COLO668 (cell line): ENCODE measurements around the gene PLXND1.
A peak's percentile ranks its signal among the peaks of the same experiment; 100 is the strongest.

Experiments used
- DNase-seq: peaks from one replicate; lab custom pipeline; 2025; ENCODE audit not compliant: unreplicated experiment; lab: John Stamatoyannopoulos, UW

The PLXND1 gene

DNA sequence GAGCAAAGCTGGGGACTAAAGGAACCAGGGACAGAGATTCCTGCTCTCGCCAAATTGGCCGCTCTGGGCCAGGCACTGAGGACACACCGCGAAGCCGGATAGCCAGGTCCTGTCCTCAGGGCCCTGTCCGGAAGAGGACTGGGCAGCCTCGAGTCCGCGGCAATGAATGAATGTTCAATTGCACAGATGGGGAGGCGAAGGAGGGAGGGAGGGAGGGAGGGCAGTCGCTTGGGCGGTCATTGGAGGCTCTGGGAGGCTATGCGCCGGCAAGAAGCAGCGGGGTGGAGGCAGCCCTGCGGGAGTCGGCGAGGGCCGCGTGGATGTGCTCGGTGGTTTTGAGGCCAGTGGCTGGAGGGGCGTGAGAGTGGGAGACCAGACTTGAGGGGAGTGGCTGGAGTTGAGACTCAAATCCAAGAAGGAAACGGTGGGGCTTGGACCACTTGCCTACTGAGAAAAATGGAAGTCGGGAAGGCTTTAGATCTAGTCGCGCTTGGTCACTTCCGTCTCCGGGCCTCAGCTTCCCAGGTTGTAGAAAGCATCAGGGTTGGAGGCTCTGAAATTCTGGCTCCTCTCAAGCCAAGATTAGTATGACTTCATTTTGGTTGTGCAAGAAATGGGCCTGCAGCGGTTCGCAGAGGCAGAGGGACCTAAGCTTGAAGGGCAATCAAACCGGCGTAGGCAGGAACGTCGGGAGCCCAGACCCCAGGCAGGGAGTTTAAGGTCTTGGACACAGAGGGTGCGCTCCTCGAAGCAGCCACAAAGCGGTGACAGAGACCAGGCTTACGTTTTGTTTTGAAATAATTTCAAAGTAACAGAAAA lies 21.1 kb upstream of the PLXND1 start:
- peak; percentile 62 for DNase-seq

DNA sequence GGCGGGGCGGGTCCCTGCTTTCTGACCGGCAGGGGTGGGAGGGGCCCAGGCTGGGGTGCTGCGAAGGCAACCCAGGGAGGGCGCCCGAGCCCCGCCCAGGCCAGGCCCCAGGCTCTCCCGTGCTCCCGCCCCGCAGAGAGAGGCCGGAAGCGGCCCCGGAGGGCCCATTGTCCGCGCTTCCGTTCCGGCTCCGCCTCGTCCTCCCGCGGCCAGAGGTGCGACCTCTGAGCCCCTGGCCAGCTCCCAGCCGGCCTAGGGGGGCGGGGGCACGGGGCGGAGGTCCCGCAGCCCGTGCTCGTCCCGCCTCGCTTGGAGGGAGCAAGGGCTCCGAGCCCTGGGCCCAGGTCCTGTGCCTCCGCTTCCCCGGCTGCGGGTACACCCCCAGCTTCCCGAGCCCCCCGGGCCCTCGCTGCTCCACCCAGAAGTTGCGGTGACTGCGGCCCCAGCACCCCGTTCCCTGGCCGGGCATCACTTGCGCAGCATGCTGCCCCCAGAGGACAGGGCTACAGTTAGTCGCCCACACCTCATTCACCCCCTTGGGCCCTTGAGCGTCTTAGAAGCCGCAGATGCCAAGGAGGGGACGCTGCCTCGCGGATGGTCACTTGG lies 20.4 kb upstream of the PLXND1 start:
- peak; percentile 92 for DNase-seq

- DNase-seq, result no peak
These were observed 18.8 kb upstream of the PLXND1 start for GRCh38 chr3:129625072-129625874.

GRCh38 chr3:129624347-129625071 lies 18.0 kb upstream of the PLXND1 start:
- no peak for DNase-seq

GRCh38 chr3:129623447-129624118 lies 17.1 kb upstream of the PLXND1 start:
- DNase-seq, result peak; percentile 25

DNA sequence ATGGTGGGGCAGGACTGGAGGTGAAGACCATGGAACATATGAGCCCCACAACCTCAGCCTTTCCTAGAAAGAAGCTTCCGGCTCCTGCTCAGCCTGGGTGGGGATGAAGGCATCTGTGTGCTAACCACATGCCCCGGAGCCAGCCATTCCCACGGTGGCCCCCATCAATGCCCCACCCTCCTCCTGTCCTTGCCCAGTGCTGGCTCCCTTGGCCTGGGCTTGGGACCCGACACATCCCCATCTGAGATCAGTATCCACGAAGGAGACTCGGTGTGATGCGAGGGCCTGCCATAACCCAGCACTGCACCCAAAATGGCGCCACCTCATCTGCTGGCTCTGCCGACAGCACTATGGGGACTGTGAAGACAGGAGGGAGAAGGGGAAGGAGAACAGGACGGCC lies 16.5 kb upstream of the PLXND1 start:
- no peak for DNase-seq

DNA sequence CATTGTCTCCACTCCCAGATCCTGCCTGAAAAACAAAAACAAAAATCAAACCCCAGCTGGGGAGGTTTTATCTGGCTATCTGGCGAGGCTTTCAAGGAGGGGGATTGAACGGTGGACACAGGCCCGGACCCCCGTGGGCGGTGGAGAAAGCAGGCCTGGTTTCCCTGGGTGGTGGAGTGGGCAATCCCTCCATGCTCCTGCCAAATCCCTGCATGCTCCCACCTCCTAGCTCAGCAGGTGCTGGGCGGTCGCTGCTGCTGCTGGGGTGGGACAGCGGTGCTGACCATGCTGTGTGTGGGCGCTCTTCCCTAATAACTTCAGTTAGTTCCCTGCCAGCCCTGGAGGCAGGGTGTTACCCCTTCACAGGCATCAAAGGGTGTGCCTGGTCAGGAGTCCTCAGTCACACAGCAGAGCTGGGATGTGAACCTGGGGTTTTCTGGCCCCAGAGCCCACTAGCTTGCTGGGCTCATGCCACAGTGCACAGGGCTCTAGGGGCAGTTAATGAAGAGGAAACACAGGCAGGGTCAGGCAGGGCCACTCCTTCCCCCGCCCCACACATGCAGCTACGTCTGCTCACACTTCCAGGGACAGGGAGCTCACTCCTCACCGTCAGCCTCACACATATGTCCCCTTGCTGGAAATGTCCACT lies 15.9 kb upstream of the PLXND1 start:
- DNase-seq, result no peak

GRCh38 chr3:129621626-129622225 lies 15.2 kb upstream of the PLXND1 start:
- no peak for DNase-seq

DNA sequence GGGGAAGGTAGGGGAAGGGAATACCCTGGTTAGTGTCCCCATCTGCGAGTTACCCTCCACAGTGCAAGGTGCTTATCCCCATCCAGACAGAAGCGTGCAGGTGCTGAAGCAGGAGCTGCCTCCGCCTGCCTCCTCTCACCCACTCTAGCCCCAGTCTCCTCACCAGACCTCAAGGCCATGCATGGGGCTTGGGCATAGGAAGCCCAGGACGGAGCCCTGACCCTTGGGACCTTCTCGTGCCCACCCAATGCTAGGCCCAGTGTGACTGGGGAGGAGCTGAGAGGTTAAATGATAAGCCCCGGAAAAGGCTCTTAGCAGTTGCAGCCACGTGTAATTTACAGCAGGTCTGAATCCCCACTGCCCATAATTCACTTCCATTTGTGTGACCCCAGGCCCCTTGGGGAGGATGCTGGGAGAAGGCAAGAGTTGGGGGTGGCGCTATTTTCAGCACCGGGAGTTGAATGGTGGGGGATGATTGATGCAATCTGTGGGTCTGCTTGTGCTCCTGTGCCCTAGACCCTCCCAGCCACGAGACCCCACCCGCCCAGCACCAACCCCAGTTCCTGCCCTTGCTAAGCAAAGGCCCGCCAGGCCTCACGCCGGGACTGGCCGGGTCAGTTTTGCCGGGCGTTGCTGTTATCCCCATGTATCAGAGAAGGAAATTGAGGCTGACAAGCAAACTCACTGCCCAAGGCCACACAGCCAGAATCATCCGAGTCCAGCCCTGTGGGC lies 14.5 kb upstream of the PLXND1 start:
- DNase-seq, result no peak

DNA sequence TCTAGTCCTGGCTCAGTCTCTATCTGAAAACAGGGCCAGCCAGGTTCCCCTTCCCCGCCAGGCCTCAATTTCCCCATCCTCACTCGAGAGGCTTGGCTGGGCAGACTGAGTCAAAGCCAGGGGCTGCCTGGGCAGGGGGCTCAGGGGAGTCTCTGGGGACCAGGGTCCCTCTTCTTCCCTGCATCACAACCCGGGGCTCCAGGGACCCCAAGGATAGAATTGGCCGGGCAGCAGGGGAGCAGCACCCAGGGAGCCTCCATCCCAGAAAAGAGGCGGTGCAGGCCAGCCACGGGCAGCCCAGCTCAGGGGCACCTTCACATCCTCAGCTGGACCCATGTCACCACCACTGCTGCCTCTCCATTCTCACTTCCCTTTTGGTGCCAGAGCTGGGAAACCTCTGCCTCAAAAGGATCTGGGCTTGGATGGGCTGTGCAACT lies 13.3 kb upstream of the PLXND1 start:
- no peak for DNase-seq

- no peak for DNase-seq
These were observed 12.6 kb upstream of the PLXND1 start for GRCh38 chr3:129618901-129619671.

- DNase-seq, result no peak
These were observed 11.8 kb upstream of the PLXND1 start for GRCh38 chr3:129618186-129618820.

GRCh38 chr3:129617381-129618185 lies 11.1 kb upstream of the PLXND1 start:
- no peak for DNase-seq

DNA sequence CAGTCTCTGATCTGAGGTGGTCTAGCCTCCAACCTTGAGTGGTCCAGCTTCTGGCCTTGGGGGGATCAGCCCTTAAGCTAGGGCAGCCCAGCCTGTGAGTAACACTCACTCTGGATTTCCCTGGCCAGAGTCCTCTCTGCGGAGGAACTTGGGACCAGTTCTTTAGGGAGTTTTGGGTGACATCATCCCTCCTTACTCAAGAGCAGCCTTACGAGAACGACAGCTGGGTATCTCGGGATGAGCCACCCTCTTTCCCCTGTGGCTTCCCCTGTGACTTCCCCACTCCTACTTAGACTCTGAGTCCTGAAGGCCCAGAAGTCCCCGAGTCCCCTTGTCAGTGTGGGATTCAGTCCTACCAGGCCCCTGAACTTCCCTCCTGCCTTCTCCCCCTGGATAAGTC lies 10.2 kb upstream of the PLXND1 start:
- no peak for DNase-seq

DNA sequence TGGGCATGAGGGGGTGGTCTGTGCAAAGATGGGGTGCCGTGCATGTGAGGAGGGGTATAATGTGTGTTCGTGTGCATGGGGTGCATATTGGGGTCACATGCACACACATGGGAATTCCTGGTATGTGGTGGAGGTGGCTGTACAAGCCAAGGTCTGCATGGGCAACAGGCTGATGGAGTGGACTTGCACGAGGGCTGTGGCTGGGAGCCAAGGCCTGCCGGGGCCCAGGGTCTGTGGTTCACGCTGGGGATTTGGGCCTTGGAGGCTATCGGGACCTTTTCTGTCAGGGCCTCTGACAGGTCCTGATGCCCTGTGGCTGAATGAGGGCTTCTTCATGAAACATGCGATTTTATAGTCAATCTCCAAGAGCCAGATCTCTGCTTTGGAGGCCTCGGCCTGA lies 9.8 kb upstream of the PLXND1 start:
- no peak for DNase-seq

- no peak for DNase-seq
These were observed 9.3 kb upstream of the PLXND1 start for GRCh38 chr3:129615751-129616281.

DNA sequence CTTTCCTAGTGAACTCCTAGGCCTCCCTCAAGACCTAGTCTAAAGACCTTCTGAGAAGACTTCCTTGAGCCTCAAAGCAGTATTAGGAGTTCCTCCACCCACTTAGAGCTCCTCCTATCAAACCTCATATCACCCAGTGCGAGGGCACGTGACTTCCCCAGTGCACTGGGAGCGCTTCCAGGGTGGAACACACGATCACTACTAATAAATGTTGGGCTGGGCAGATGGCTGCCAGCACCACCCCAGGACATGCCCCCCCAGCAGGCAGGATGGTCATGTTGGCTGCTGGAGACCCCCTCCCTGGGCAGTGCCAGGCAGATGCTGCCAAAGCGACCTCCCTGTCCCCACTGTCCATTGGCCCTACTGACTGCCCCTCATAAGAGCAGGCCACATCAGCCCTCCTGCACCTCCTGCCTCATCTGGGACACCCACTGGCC lies 8.5 kb upstream of the PLXND1 start:
- no peak for DNase-seq
